ENCODE results near the gene NUS1.

DNA sequence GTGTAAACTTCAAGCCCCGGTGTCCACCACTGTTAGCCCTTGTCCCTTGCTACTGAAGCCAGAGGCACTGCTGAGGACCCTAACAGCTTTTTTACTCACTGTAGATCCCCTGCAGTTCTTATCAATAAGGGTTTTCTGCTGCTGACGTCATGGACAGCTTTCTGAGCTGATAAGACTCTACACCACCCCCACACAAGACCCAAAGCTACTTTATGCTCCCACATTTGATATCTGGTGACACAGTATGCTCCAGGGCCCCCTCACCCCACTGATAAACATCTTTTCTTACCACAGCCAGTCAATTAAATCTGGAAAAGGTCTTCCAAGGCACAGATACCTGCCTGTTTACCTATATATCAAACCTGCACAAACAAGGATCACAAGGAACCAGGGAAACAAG is 65.3 kb downstream of the NUS1 start:
- TF ChIP-seq, protein P1, sequence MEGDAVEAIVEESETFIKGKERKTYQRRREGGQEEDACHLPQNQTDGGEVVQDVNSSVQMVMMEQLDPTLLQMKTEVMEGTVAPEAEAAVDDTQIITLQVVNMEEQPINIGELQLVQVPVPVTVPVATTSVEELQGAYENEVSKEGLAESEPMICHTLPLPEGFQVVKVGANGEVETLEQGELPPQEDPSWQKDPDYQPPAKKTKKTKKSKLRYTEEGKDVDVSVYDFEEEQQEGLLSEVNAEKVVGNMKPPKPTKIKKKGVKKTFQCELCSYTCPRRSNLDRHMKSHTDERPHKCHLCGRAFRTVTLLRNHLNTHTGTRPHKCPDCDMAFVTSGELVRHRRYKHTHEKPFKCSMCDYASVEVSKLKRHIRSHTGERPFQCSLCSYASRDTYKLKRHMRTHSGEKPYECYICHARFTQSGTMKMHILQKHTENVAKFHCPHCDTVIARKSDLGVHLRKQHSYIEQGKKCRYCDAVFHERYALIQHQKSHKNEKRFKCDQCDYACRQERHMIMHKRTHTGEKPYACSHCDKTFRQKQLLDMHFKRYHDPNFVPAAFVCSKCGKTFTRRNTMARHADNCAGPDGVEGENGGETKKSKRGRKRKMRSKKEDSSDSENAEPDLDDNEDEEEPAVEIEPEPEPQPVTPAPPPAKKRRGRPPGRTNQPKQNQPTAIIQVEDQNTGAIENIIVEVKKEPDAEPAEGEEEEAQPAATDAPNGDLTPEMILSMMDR (conservative IDR thresholded peaks at IDR 0.05; ENCODE audit: low read depth in 2 of 2): no peak
- no peak for TF ChIP-seq EZH2 (IDR thresholded peaks at IDR 0.05; ENCODE audit: low read depth, unreplicated experiment)
- TF ChIP-seq CREB1 (CRISPR knock-in tag; IDR thresholded peaks at IDR 0.05; ENCODE audit: low read depth): no peak
- no peak for TF ChIP-seq EZH2phosphoT487 (IDR thresholded peaks at IDR 0.05; ENCODE audit: unreplicated experiment)
- TF ChIP-seq POLR2AphosphoS5 (IDR thresholded peaks at IDR 0.05; ENCODE audit: low read depth): no peak
- TF ChIP-seq, protein P2, sequence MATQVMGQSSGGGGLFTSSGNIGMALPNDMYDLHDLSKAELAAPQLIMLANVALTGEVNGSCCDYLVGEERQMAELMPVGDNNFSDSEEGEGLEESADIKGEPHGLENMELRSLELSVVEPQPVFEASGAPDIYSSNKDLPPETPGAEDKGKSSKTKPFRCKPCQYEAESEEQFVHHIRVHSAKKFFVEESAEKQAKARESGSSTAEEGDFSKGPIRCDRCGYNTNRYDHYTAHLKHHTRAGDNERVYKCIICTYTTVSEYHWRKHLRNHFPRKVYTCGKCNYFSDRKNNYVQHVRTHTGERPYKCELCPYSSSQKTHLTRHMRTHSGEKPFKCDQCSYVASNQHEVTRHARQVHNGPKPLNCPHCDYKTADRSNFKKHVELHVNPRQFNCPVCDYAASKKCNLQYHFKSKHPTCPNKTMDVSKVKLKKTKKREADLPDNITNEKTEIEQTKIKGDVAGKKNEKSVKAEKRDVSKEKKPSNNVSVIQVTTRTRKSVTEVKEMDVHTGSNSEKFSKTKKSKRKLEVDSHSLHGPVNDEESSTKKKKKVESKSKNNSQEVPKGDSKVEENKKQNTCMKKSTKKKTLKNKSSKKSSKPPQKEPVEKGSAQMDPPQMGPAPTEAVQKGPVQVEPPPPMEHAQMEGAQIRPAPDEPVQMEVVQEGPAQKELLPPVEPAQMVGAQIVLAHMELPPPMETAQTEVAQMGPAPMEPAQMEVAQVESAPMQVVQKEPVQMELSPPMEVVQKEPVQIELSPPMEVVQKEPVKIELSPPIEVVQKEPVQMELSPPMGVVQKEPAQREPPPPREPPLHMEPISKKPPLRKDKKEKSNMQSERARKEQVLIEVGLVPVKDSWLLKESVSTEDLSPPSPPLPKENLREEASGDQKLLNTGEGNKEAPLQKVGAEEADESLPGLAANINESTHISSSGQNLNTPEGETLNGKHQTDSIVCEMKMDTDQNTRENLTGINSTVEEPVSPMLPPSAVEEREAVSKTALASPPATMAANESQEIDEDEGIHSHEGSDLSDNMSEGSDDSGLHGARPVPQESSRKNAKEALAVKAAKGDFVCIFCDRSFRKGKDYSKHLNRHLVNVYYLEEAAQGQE (IDR thresholded peaks at IDR 0.05; ENCODE audit: unreplicated experiment): no peak
